Prostate gland (tissue), 2 donors: Measurements from ENCODE around the gene MMP11. TPM values are rescaled to one million over a fixed set of nuclear protein-coding genes. Genes with fewer than 3 reads are reported as not detected.

Experiments
- DNase-seq: peaks from one replicate; pipeline ENCODE4 v3.0.0-alpha.2; 2019; ENCODE audit warnings: low spot score
- H3K27ac ChIP-seq, 2 donors: fragments of 200-600 bp; sonication (generic); 2 replicates each; pipeline ENCODE4 v1.5.1; 2017 to 2019
- H3K27me3 ChIP-seq: fragments of 200-600 bp; sonication (generic); replicated peaks from 2 replicates; pipeline ENCODE4 v1.5.1; 2019; ENCODE audit not compliant: insufficient read depth
- H3K36me3 ChIP-seq, 2 donors: fragments of 200-600 bp; sonication (generic); 1 replicate in 1 of 2; 2 replicates in 1 of 2; pipeline versions ENCODE4 v1.5.1 to v1.8.1; 2017 to 2019
- H3K4me1 ChIP-seq: fragments of 200-600 bp; sonication (generic); replicated peaks from 2 replicates; pipeline ENCODE4 v1.5.1; 2019
- H3K4me3 ChIP-seq, 2 donors: fragments of 200-600 bp; sonication (generic); 2 replicates each; pipeline ENCODE4 v1.5.1; 2017 to 2019
- H3K9me3 ChIP-seq: fragments of 200-600 bp; sonication (generic); 2 replicates; pipeline ENCODE4 v1.5.1; 2017
- POLR2A ChIP-seq: fragments of 450-650 bp; IDR thresholded peaks from one replicate; pipeline ENCODE4 v1.6.1; 2016; ENCODE audit warnings: antibody characterized with exemption, mild to moderate bottlenecking
- POLR2AphosphoS5 ChIP-seq: sonication (generic); formaldehyde crosslinking; IDR thresholded peaks from one replicate; pipeline ENCODE4 v1.6.1; 2017; ENCODE audit warnings: antibody characterized with exemption
- WGBS: methylation state at CpG from one replicate; pipeline ENCODE4 v1.1.5; 2018; 5-methylcytosine and 5-hydroxymethylcytosine counted together
- intact Hi-C: fragments of 100-400 bp; cut with DNase I; formaldehyde crosslinking; loops from one replicate; pipeline ENCODE4 v1.14.2; 2022
- total RNA-seq, 2 donors: library from RNA; depleted of rRNA; stranded (reverse); fragments of >200 nt; gene quantifications; one replicate each; pipeline ENCODE4 v1.1.0, GENCODE V29; 2016
- TF ChIP-seq, protein P1 (sequence below), 4 experiments: fragments of 200-600 bp in 2 of 4; fragments of 450-650 bp in 2 of 4; sonication (generic) in 2 of 4; IDR thresholded peaks; 1 replicate in 3 of 4; 2 replicates in 1 of 4; pipeline ENCODE4 v1.5.1; 2016 to 2019; ENCODE audit warnings: antibody characterized with exemption in 4 of 4, mild to moderate bottlenecking in 2 of 4, moderate library complexity in 2 of 4

Gene MMP11
- total RNA-seq, 2 donors from 2014 or later: 6.3 to 26.6 TPM

DNA sequence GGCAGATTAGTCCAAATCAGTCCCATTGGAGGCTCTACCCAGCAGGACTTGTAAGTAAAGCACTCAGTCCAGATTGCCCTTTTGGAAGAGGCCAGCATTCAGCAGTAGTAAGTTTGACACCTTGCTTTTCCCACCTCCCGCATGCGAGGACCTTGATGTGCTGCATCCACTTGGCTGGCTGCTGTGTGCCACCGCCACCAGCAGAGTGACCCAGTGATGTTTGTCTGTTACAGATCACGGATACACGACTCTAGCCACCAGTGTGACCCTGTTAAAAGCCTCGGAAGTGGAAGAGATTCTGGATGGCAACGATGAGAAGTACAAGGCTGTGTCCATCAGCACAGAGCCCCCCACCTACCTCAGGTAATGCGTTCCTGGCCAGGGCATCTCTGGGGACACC lies 20.7 kb downstream of the MMP11 start:
- Histone ChIP-seq H3K27ac (no peak overlapping the region), H3K4me1 (peaks cover 6% of the 10 kb centered on the region), H3K27me3 (no peaks in the 10 kb centered on the region), H3K36me3 (no peaks in the 10 kb centered on the region), H3K4me3 (no peak overlapping the region), H3K9me3 (no peaks in the 10 kb centered on the region)
- TF ChIP-seq POLR2A: no peak
- TF ChIP-seq, protein P1, sequence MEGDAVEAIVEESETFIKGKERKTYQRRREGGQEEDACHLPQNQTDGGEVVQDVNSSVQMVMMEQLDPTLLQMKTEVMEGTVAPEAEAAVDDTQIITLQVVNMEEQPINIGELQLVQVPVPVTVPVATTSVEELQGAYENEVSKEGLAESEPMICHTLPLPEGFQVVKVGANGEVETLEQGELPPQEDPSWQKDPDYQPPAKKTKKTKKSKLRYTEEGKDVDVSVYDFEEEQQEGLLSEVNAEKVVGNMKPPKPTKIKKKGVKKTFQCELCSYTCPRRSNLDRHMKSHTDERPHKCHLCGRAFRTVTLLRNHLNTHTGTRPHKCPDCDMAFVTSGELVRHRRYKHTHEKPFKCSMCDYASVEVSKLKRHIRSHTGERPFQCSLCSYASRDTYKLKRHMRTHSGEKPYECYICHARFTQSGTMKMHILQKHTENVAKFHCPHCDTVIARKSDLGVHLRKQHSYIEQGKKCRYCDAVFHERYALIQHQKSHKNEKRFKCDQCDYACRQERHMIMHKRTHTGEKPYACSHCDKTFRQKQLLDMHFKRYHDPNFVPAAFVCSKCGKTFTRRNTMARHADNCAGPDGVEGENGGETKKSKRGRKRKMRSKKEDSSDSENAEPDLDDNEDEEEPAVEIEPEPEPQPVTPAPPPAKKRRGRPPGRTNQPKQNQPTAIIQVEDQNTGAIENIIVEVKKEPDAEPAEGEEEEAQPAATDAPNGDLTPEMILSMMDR (IDR thresholded peaks at IDR 0.05): no peak
- 94% methylated on average over 8 of the region's 8 CpGs for WGBS
- no peak for DNase-seq
- intact Hi-C loops: no loop called here

DNA sequence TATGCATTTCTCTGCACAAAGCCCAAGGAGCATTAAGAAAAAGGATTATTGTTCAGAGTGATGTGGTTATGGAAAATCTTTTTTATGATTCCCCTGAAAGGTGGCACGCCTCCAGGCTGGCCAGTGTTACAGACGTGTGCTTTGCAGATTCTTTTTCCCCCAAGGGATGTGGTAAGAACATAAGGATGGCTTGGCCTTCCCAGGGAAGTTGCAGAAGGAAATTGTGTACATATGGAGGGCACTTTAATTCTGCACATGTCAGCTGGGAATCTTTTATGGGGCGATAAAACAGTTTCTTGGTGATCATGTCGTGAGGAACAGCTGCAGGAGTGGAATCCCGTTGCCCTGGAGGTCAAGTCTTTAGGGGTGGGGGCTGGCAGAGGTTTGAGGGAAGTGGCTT lies 23.8 kb downstream of the MMP11 start:
- 54% methylated on average over 5 of the region's 5 CpGs for WGBS

DNA sequence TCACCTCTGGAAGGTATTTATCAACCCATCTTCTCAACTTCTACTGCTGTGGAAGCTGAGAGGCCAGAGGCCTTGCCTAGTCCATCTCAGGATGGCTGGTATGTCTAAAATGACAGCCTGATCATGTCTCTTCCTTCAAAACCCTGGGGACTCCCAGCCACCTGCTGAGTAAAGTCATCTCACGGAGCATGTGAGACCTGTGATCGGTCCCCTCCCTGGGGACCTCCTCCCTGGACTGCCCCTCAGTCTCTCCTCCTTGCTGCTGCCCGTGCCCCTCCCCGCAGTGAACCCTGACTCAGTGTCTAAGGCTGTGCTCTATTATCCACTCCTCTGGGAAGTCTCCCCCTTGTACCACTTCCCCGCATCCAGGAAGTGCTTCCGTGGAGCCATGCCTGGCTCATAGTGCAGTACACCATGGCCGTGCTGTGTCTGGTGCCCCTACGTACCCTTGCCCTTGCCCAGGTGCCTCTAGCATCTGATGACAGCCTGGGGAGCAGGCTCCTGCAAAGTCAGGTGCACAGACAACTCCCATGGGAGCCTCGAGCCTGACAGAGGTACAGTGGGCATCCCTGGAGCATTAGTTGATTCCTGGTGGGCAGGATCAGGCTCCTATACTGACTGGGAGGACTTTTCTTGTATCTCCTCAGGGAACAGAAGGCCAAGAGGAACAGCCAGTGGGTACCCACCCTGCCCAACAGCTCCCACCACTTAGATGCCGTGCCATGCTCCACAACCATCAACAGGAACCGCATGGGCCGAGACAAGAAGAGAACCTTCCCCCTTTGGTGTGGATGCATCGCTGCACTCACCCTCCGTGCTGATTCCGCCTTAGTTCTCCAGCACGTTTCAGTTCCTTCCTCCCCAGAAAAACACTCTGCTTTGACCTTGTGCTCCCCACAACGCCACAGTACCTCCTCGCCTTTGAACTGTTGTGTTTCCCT lies 27.9 kb downstream of the MMP11 start:
- WGBS: 94% methylated on average over 18 of the region's 18 CpGs
- no peak for DNase-seq
- no peaks in the 10 kb centered on the region for H3K9me3 ChIP-seq
- TF ChIP-seq POLR2AphosphoS5: no peak
- H3K4me3 ChIP-seq: no peak overlapping the region
- no peaks in the 10 kb centered on the region for H3K4me1 ChIP-seq
- no peaks in the 10 kb centered on the region for H3K27me3 ChIP-seq
- intact Hi-C loops: no loop called here
- peaks cover 17 to 27% of the 10 kb centered on the region in 2 donors for H3K36me3 ChIP-seq
- H3K27ac ChIP-seq: no peak overlapping the region

More for the DNA sequence above, 23.8 kb downstream of the MMP11 start:
- no peaks in the 10 kb centered on the region for H3K9me3 ChIP-seq
- peaks cover 6% of the 10 kb centered on the region for H3K4me1 ChIP-seq
- H3K27me3 ChIP-seq: no peaks in the 10 kb centered on the region
- no peak overlapping the region for H3K4me3 ChIP-seq
- intact Hi-C loops: no loop called here
- H3K27ac ChIP-seq: no peak overlapping the region
- peaks cover 6 to 7% of the 10 kb centered on the region in 2 donors for H3K36me3 ChIP-seq
- TF ChIP-seq POLR2AphosphoS5 (no peak), POLR2A (no peak)
- TF ChIP-seq, protein P1 (IDR thresholded peaks at IDR 0.05): no peak
- DNase-seq: no peak

DNA sequence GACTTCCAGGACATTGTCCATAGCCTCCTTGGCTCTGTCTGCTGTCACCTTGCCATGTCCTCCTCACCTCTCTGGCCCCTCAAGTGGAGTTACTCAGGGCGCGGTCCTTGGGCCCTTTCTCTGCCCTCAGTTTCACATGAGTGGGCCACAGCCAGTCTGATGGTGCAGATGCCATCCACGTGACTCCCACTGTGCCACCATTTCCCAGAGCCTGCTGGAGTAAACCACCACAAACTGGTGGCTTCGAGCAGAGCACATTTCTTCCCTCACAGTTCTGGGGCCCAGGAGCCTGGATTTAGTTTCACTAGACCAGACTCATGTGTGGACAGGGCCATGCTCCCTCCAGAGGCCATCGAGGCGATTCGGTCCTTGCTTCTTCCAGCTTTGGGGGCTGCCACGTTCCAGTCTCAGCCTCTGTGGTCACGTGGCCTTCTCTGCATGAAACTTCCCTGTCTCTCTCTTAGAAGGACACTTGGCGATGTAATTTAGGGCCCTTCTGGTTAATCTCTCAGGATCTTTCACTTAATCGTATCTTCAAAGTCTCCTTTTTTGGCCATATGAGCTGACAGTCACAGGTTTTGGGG lies 28.7 kb downstream of the MMP11 start:
- no peak for DNase-seq
- H3K36me3 ChIP-seq: peaks cover 17 to 27% of the 10 kb centered on the region in 2 donors
- TF ChIP-seq POLR2A (no peak), POLR2AphosphoS5 (no peak)
- TF ChIP-seq, protein P1 (IDR thresholded peaks at IDR 0.05): no peak
- WGBS: 88% methylated on average over 11 of the region's 11 CpGs
- H3K27ac ChIP-seq: no peak overlapping the region
- no peaks in the 10 kb centered on the region for H3K4me1 ChIP-seq
- no peak overlapping the region for H3K4me3 ChIP-seq
- no peaks in the 10 kb centered on the region for H3K27me3 ChIP-seq
- intact Hi-C loops: no loop called here
- no peaks in the 10 kb centered on the region for H3K9me3 ChIP-seq

DNA sequence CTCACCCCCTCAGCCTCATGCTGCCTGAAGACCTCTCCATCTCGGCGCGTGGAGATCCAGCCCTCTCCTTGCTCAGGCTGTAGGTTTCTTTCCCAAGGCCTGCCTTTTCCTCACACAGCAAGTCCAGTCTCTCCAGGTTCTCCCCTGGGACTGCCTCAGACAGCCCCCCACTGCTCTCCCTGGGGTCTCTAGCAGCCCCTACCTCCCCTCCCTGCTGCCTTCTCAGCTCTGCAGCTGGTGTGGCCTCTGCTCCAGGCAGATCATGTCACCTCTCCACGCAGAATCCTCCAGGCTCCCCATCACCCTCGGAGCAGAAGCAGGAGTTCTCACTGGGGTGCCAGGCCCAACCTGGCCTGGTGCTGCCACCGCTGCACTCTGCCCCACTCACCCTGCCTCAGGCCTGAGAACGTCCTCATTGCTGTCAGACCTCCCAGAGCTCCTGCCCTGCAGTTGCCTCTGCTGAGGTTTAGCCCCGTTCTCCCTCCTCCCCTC lies 29.3 kb downstream of the MMP11 start:
- no peak for DNase-seq
- no peak overlapping the region for H3K4me3 ChIP-seq
- H3K27me3 ChIP-seq: no peaks in the 10 kb centered on the region
- TF ChIP-seq, protein P1 (IDR thresholded peaks at IDR 0.05): no peak
- TF ChIP-seq POLR2AphosphoS5 (no peak), POLR2A (no peak)
- H3K36me3 ChIP-seq: peaks cover 17 to 27% of the 10 kb centered on the region in 2 donors
- no peaks in the 10 kb centered on the region for H3K9me3 ChIP-seq
- H3K27ac ChIP-seq: no peak overlapping the region
- WGBS: 91% methylated on average over 8 of the region's 8 CpGs
- no peaks in the 10 kb centered on the region for H3K4me1 ChIP-seq
- intact Hi-C loops: no loop called here
